GM21423 (cell line): ENCODE results near the gene PPP1R1B.

Experiments used
- ATAC-seq: cut with Tn5 transposase; IDR thresholded peaks from one replicate; pipeline ENCODE4 v1.9.1; 2021; ENCODE audit warnings: mild to moderate bottlenecking, moderate library complexity; ENCODE audit not compliant: unreplicated experiment

Gene PPP1R1B

GRCh38 chr17:39666231-39666600 lies 39.5 kb downstream of the PPP1R1B start:
- ATAC-seq = no peak

- ATAC-seq = no peak
Measured at GRCh38 chr17:39666601-39667261, 40.0 kb downstream of the PPP1R1B start.

- ATAC-seq = no peak
Measured at GRCh38 chr17:39667262-39667944, 40.7 kb downstream of the PPP1R1B start.

GRCh38 chr17:39667945-39668924 lies 41.5 kb downstream of the PPP1R1B start, which contains the start of gene PNMT:
TSS of gene PNMT (plus strand) at chr17:39668453. CDS start at chr17:39668476, 23 bp downstream.
- ATAC-seq = no peak

- no peak for ATAC-seq
Measured at GRCh38 chr17:39669897-39670735, 43.4 kb downstream of the PPP1R1B start.

GRCh38 chr17:39670746-39671145 lies 44.0 kb downstream of the PPP1R1B start:
- no peak for ATAC-seq

- ATAC-seq = no peak
Measured at GRCh38 chr17:39671651-39672521, 45.1 kb downstream of the PPP1R1B start.

- no peak for ATAC-seq
Measured at GRCh38 chr17:39672522-39673334, 46.0 kb downstream of the PPP1R1B start.

GRCh38 chr17:39673335-39674081 lies 46.8 kb downstream of the PPP1R1B start:
- no peak for ATAC-seq

- ATAC-seq = no peak
Measured at GRCh38 chr17:39674179-39674578, 47.4 kb downstream of the PPP1R1B start.

GRCh38 chr17:39674702-39675389 lies 48.1 kb downstream of the PPP1R1B start:
- ATAC-seq = peak; percentile 53

GRCh38 chr17:39675390-39676082 lies 48.8 kb downstream of the PPP1R1B start:
- no peak for ATAC-seq

GRCh38 chr17:39676198-39676819 lies 49.6 kb downstream of the PPP1R1B start:
- peak; percentile 48 for ATAC-seq

GRCh38 chr17:39677072-39677471 lies 50.3 kb downstream of the PPP1R1B start:
- ATAC-seq = no peak

GRCh38 chr17:39677542-39678339 lies 51.0 kb downstream of the PPP1R1B start:
- no peak for ATAC-seq
